Hepatocyte (in vitro differentiated cells): ENCODE data around the gene MUC5B.

Experiments used
- CTCF ChIP-seq: fragments of 200-600 bp; sonication (generic); IDR thresholded peaks from 2 replicates; pipeline ENCODE4 v1.5.1; 2016; ENCODE audit warnings: antibody characterized with exemption, mild to moderate bottlenecking; ENCODE audit not compliant: poor library complexity
- EZH2 ChIP-seq: fragments of 200-600 bp; sonication (generic); IDR thresholded peaks from 2 replicates; pipeline ENCODE4 v1.6.1; 2016; ENCODE audit warnings: antibody characterized with exemption, mild to moderate bottlenecking, borderline replicate concordance

- no peak for TF ChIP-seq CTCF
- no peak for TF ChIP-seq EZH2
Measured at GRCh38 chr11:1202154-1202775, 20.6 kb upstream of the MUC5B start.
